ENCODE results near the gene ATP5PD.

The ATP5PD gene

DNA sequence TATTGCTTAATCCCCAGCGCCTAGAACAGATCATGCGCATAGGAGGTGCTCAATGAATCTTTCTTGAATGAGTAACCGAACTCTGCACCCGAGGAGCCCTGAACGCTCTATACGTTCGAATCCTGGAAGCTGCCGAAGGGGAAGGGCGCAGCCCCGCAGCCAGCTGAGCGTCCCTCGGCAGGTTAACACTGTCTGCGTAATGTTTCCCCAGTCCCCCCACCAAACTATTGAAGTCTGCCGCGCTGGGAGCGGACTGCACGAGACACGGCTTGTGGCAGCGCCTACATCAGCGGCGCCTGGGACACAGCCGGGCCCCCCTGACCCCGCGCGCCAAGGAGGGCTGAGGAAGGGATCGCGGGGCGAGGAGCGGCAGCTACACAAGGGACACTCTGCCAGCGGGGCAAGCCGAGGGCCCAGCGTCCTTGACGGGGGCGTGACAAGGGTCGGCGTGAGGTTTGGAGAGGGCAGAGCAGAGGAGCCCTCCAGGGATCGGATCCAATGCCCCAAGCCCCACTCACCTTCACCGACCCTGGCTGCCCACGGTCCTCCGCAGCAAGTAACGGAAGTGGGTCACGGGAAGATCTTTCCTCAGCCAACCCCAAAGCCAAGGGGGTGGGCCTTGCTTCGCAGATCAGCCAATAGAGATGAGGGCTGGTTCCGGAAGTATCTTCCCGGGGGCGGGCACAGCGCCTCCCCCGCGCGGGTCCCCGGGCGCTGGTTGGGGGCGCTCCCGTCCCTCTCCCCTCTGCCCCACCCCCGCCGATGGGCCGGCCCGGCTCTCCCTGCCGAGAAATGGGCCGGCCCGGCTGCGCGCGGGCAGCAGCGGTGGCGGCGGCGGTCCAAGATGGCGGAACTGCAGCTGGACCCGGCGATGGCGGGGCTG is at the start of gene ATP5PD, which contains the start of gene KCTD2:
TSS of gene ATP5PD (minus strand) at position 563 of the 883 bp plus-strand sequence. CDS start 4,319 bp downstream, outside the sequence.
TSS of gene KCTD2 (plus strand) at position 819 of the 883 bp plus-strand sequence. CDS start at position 845, 26 bp downstream.
- DNase-seq, result peak; percentile 97

DNA sequence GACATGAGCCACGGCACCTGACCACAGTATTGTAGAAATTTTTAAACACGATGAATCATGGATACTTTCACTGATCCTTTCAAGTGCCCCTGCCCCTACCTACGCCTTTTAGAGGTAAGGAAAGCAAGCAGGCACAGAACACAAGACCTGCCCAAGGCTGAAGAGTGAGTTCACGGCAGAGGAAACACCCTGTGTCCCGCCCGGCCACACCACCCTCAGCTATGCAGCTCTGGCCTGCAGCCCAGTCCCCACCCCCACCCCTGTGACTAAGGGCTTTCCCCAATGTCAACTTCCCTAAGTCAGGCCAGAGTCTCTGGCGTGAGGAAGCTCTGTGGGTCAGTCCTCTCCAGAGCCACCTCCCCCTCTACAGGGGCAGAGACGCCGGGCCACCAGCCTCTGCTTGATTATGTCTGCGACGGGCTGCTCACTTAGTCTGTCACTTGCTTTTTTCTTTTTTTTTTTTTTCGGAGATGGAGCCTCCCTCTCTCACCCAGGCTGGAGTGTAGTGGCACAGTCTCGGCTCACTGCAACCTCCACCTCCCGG is 49.4 kb upstream of the ATP5PD start:
- DNase-seq, result no peak

DNA sequence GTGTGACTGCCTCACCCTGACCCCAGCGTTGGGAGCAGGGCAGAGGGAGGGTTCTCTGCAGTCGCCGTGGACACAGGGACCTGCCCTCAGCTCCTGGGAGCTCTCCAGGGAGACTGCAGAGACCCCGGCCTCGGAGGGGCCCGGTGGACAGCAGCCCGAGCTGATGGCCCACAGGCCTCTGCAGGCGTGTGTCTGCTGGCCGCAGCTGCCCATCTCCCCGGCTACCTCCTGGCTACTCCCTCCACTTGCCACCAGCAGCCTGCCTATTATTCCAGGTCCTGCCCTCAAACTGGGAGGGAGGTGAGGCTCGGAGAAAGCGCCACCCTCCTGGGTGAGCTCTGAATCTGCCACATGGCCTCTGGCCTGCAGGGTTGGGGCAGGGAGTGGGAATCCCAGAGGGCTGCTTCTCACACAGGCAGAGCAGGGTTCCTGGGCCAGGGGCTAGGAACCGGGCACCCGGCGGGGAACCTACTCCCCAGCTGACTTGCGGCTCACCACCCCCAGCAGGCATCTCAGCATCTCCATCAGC is 48.2 kb upstream of the ATP5PD start:
- DNase-seq, result no peak

DNA sequence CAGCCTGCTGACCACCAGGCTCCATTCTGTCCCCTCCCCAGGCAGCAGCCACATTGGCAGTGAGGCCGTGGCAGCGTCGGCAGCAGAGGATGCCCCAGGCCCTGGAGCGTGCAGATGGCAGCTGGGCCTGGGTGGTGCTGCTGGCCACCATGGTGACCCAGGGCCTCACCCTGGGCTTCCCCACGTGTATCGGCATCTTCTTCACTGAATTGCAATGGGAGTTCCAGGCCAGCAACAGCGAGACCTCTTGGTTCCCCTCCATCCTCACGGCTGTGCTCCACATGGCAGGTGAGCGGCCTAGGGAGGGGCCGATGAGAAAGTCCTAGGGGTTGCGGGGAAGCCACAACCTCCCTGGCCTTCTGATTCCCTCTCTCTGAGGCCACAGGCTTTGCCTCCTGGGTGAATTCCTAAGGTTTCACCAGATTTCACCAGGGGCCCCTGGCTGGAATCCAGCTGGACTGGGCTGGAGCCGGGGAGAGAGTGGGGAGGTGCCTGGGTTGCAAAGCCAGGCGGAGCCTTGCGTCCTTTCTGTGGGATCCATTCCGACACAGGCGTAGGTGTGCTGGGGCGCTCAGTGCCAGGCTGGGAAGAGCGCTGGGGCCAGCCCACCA is 46.9 kb upstream of the ATP5PD start:
- DNase-seq, result no peak

DNA sequence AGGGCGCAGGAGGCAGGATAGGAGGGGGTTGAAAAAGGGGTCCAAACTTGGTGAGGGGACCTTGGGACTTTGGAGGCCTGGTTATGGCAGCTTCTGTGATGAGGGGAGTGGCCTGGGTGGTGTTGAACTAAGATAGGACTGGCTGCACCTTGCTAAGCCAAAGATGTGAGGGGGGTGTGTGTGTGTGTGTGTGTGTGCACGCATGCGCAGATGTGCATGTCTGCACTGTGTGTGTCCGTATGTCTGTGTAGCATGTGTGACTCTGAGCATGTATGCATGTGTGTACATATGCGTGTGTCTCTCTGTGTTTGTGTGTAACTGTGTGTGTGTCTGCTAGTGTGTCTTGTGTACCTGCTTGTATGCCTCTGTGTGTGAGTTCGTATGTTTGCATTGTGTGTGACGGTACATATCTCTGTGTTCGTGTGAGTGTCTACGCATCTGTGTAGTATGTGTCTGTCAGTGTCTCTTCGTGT is 45.1 kb upstream of the ATP5PD start:
- no peak for DNase-seq

GRCh38 chr17:75090871-75091854 is 44.4 kb upstream of the ATP5PD start:
- no peak for DNase-seq

- no peak for DNase-seq
These were observed 42.0 kb upstream of the ATP5PD start for GRCh38 chr17:75088465-75089417.

- no peak for DNase-seq
These were observed 41.0 kb upstream of the ATP5PD start, which contains the start of gene SLC16A5 for GRCh38 chr17:75087558-75088453. Gene SLC16A5 (plus strand): TSS chr17:75087954. CDS start chr17:75093637, 5,683 bp downstream.

DNA sequence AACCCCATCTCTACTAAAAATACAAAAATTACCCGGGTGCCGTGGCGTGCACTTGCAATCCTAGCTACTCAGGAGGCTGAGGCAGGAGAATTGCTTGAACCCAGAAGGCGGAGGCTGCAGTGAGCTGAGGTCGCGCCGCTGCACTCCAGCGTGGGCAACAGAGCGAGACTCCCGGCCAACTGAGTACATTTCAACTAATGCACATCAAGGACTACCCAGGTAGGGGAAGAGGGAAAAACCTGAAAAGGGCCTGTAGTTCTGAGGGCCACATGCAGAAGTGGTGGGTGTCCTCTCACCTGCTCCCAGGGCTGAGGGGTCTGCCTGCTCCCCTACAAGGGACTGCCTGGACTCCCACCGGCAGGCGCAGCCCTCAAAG is 40.4 kb upstream of the ATP5PD start:
- no peak for DNase-seq

GRCh38 chr17:75086496-75087181 is 39.9 kb upstream of the ATP5PD start:
- no peak for DNase-seq

DNA sequence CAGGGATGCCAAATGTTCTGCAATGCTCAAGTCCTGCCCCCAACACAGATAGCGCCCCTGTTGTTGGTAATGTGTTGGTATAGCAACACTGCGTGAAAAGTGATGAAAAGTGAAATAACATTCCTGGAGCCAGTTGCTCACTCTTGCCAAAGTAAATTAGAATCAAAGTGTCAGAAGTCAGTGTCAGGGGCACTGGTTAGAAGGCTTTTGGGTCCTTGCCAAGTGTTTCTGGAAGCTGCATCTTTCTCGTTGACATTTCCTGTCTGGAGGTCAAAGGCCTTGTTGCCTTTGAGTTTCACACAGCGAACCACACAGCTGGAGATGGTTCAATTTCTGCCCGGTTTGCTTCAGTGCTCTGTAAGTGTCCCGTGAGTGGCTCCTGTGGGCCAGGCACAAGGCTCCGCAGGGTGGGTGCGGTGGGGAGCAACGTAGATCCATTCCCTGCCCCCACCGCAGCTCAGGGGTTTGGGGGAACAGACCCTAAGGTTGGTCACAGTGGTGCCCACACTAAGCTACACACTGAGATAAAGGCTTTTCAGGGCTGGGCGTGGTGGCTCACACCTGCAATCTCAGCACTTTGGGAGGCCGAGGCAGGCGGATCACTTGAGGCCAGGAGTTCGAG is 37.4 kb upstream of the ATP5PD start:
- DNase-seq, result no peak

DNA sequence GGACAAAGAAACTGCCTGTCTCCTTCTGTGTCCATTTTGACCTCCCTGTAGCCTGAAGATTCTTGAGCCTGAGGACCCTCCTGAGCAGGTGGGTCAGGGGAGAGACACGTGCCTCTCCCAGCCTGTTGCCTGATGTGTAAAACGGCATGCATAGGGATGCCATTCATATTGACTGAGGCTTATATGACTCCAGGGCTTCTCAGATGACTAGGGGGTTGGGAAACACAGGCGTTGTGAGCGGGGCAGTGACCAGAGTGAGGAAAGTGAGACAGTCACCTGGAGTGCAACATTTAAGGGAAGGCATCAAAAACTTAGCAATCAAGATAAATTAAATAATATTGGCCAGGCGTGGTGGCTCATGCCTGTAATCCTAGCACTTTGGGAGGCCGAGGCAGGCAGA is 35.9 kb upstream of the ATP5PD start:
- no peak for DNase-seq

DNA sequence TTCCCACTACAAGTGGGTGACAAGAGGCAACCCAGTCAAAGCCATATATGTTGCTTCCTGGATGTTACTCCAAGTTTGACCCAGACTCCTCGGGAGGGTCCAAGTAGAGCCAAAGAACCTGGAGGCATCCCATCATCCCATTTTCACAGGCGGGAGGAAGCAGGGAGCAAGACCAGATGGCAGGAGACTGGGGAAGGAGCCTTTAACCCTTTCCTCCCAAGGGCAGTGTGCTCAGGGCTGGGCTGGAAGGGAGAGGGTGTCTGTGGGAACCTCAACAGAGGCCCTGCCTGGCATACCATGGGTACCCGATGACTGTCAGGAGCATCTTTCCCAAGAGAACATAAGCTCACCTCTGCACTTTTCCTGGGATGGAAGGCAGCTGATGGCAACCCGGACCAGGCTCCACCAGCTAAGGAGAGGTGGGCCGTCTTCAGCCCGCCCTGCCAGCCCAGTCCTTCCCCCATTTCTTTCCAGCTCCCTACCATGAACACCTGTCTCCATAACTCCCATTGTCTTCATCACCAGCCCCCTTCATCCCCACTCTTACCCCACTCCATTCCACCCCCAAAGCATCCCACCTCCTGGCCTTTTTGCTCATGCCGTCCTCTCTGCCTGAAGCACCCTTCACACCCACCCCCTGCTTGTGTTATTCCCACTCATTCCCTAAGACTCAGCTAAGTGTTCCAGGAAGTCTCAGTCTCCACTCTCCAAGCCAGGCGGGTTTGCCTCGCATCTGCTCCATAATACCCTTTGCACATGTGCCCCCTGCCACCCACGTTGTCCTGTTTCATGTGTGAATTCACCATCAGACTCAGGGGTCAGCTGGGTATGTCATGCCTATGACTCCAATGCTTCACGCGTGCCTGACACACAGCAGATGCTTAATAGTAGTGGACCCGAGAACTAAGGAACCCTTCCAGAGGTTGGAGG is 35.1 kb upstream of the ATP5PD start:
- DNase-seq, result no peak

GRCh38 chr17:75079023-75079373 is 32.2 kb upstream of the ATP5PD start:
- no peak for DNase-seq

DNA sequence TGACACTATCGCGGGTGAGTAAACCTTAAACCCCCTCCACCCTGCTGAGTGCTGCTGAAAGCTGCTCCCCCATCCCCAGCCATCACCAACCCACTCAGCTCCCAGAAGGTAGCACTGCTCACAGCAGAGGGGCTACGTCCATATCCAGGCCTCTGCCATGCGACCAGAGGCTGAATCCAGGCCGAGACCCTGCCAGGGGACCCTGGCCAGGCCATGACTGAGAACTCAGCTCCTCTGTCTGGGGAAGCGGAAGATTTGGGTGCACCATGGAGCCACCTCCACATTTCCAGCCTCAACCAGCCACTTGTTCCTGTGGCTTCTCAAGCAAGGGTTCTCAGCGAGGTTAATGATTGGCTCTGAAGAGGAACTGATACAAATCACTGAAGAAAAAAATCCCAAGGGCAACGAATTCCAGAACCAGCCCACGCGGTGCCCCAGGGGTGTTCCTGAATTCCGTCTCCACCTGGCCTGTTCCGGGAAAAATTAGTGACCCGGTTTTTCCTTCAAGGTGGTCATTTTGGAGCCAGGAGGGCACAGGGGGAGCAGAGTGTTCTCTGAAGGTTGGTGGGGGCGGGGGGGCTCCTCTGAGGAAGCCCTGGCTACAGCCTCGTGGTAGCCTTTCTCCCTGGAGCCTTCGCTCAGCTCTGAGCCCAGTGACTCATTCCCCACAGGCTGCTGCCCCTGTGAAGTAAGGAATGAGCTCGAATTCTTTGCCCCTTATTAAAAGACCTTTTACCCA is 31.7 kb upstream of the ATP5PD start:
- no peak for DNase-seq

DNA sequence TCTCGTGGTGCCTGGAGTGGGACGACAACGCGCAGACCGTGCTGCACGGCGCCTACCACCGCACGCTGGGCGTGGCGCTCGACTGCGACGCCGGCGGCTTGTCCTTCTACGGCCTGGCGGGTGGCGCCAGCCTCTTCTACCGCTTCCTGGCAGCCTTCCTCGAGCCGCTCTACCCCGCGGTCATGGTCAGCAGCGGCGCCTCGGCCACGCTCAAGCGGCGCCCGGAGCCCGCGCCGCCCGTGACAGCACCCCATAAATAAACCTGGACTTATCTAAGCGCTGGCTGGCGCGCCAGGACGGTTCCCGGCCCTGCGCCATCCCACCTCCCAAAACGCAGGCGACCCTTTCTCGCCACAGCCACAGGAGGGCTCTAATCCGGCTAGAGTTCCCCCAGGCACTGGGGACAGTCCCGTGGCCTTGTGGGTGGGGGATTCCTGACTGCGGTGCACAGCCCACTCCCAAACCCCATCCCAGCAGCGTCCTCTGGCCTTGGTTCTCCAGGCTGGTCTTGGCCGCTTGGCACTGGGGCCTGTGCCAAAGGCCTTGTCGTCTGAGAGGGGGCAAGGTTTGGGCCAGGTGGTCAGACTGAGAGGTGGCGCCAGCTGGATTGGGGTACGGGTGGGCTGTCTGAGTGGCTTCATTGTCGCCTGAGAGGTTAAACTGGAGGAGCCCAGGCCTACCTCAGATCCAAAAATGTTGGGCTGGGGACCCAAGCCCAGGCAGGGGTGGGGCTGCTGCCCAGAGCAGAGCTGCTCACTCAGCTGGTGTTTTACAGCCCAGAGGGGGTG is 30.9 kb upstream of the ATP5PD start:
- DNase-seq, result no peak
